ENCODE data around the gene TUBGCP3.

Gene TUBGCP3

DNA sequence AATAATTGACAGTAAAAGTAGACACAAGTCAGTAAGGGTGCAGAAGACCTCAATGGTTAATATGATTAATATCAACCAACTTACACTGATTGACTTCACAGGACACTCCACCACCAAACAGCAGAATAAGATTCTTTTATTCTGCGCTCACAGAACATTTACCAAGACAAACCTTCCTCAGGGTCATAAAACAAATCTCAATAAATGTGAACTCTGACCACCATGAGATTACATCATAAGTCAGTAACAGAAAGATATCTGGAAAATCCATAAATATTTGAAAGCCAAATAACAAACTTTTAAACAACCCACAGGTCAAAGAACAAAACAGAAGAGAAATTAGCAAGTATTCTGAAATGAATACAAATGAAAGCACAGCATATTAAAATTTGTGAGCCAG is 112.1 kb downstream of the TUBGCP3 start:
- DNase-seq: no peak

GRCh38 chr13:112474869-112475268 is 113.1 kb downstream of the TUBGCP3 start:
- no peak for DNase-seq

DNA sequence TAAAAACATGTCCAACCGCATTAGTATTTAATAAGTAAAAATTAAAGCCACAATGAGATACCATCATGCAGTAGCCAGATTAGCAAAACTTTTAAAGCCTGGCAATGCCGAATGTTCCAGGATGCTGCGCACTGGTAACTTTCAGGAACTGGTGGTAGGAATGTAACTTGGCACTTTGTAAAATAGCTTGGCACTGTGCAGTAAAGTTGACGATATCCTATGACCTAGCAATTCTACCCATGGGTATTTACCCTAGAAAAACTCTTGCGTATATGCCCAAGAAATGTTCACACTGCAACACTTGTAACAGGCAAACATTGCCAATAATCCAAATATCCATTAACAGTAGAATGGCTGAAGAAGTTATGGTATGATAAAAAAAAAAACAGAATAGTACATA is 114.1 kb downstream of the TUBGCP3 start:
- no peak for DNase-seq

DNA sequence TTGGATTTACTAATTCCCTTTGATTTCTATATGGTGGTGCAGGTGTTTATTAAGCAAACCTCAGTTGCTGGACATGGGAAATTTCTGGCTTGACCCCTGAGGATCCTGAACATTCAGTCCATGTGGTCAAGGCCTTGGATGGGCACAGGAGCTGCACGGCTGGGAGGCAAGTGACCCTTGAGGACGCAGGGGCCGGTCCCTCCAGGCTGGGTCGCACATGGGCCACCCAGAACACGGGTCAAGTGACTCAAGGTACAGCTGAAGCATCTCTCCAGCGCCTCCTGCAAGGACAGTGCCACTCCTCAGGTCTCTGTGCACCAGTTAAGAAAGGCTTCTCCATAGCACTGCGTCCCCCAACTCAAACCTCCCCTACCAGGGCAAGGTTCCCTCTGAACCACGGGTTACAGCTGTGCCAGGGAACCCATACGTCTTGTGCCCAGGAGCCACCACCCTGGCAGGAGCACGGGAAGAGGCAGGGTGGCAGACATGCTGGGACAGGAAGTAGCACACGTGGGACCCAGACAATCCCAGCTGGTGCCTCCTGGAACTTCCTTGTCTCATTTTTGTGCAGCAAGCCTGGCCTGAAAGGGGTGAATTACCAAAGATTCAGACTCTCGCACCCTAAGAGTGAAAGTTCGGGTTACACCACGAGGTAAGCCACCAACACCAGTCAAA is 118.7 kb downstream of the TUBGCP3 start:
- no peak for DNase-seq

DNA sequence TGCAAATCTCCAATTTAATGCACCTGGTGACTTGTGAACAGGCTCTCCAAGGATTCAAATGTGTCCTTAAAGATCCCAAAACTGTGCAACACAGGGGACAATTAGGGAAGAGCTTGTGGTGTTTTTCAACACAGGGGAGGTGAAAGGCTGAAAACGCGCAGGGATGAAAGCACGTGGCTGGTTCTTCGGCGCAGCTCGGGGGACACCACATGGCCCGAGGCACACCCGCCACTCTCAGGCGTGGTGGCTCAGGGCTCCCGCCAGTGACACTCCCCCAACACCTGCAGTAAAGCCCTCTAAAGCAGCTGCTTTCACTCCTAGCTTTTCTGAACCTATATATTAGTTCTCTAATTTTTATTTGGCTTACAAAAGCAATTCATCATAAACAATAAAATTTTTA is 119.9 kb downstream of the TUBGCP3 start:
- DNase-seq: no peak

DNA sequence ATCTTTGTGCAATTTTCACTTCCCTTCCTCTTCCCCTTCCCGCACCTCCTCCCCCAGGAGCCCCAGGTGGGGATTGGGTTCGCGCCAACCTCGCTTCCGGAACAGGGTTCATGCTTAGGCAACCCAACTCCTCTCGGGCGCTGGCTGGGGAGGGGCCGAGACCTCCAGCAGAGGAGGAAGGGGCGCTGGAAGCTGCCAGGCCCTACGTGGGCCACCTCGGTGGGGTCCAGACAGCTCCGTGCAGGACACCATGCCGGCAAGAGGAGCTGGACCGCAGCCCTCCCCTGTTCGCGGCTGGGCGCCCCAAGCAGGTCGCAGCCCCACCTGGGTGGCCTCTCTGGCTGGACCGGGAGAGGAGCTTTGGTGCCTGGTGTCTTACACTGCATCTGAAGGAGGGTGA is 120.7 kb downstream of the TUBGCP3 start:
- no peak for DNase-seq

GRCh38 chr13:112466132-112467058 is 121.6 kb downstream of the TUBGCP3 start:
- DNase-seq: no peak

GRCh38 chr13:112465251-112466131 is 122.5 kb downstream of the TUBGCP3 start:
- DNase-seq: no peak

DNA sequence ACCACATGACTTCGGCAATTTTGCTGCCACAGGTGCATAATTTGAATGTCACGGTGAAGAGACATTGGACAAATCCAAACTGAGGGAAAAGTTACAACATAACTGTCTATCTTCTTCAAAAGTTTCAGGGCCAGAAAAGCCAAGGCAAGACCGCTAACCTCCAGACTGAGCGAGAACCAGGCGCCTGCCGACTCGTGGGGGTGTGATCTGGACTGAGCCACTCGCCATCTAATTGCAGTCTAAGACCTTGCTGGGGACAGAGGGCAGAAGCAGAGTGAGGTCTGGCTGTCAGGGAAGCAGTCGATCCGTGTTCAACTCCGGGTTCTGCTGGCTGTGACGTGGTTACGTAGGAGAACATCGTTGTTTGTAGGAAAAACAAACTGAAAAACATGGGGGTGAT is 123.2 kb downstream of the TUBGCP3 start:
- DNase-seq: no peak

DNA sequence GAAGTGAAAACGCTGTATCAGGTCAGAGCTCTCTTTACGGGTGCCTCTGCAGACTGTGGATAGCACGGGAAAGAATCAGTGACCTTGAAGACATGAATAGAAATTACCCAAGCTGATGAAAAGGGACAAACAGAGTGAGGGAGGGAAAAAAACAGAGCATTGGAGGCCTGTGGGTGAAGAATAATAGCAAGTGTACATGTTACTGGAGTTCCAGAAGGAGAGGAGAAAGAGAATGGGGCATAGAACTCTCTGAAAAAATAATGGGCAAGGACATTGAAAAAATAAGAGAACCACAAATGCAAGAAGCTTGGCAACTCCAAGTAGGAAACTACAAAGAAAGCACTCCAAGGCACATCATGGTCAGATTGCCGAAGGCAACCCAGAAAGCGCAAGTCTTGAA is 125.5 kb downstream of the TUBGCP3 start:
- DNase-seq: no peak

- no peak for DNase-seq
Measured at GRCh38 chr13:112457485-112457884, 130.5 kb downstream of the TUBGCP3 start.

- no peak for DNase-seq
Measured at GRCh38 chr13:112457081-112457480, 130.9 kb downstream of the TUBGCP3 start.

- no peak for DNase-seq
Measured at GRCh38 chr13:112456138-112457056, 131.6 kb downstream of the TUBGCP3 start.

DNA sequence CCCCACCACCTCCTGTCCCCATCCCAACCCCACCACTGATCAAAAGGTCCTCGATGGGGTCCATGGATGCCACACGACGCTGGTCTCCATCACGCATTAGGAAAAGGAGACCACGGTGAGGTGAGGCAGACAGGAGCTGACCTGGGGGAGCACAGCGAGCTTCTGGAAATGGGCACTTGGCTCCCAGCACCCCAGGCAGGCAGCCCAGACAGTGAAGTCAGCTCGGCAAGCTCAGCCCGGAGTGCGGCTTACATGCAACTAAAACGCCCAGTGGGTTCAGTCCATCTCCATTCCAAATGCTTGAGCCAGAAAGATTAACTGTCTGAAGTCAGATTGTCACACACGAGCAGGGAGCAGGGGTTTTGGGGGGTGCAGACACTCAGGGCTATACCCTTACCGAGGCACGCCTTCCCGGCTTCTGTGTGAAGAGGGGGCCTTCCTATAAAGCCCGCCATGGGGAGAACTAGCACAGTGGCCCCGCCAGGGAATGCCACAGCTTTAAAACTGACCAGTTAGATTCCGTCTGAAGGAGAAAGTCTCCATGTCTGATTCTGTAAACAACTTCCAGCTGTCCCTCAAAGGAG is 132.4 kb downstream of the TUBGCP3 start:
- no peak for DNase-seq

DNA sequence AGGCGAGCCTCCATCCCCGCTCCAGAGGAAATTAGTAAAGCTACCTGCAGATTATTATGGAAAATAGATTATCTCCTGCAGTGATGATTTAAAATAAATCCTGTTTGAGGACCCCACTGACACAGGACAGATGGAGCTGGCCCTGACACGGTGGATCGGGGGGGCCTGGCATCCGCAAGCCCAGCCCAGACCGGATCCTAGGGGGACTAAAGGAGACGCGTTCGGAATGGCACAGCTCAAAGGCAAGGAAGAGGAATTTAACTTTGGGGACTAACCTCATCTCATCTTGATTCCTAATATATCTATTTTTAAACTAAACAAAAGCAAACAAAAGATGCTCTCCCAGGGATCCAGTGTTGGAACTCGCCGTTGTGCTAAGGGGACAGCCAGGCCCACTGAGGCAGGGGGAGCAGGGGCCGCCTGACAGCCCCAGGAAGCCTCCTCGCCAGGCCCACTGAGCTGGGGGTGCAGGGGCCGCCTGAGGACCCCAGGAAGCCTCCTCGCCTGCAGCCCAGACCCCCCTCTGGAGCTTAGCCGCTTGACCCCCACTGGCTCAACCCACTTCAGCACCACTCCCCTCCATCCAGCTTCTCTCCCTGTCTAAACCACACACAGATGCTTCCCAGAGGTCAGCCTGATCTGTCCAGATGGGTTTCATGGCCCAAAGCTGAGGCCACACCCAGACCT is 133.2 kb downstream of the TUBGCP3 start:
- no peak for DNase-seq

DNA sequence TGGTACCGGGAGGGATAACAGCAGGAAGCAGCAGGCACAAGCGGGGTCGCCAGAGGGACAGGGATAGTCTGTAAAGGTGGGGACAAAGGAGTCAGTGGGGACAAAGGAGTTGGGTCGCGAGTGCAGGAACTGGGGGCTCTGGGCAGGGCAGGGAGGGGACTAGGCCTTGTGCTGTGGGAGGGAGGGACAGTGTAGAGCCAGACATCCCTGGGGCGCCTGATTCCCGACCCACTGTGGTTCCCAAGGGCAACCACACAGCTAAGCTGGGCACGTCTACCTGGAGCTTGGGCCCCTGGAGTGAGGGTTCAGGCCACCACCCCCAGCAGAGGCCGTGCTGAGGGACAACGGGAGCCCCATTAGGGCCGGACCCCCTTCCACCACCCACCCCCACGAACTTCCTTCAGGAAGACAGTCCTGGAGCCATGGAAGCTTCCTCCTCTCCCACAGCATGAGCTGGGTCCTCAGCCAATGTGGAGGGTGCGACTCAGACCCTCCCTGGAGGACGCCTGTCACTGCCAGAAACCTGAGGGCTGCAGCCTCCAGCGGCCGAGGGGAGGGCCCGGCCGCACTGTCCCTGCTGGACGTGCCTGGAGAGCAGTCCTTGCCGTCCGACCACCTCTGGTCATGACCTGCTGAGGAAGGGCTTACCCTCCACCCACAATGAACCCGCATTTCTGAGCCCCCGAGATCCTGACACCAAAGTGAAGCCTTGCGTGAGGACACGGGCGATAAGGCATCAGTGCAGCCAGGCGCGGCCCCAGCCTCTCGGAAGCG is 133.9 kb downstream of the TUBGCP3 start:
- DNase-seq: no peak

DNA sequence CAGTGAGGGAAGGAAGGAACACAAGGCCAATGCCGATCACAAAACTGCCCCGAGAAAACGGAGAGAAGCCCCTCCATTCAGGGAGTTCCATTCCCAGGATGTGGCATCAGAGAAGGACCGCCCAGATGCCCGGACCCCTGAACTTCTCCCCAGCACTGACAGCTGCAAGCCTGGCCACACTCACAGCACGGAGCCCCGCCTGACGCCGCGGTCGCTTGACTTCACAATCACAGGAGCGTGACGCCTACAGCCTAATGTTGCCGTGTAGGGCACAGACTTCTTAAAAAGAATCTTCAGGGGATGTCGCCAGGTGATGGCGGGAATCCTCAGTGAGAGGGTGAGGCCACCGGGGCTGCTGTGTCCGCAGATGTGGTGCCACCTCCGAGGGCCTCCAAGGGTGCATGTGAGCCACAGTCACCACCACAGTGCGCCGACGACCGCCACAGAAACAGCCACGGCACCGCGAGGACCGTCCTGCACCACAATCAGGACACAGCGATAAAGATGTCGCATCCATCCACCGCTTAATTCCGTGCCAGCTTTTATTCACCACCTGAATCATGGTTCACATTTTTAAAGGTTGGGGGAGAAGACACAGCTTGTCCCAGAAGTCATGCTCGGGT is 134.6 kb downstream of the TUBGCP3 start:
- DNase-seq: no peak

GRCh38 chr13:112452380-112453206 is 135.4 kb downstream of the TUBGCP3 start:
- DNase-seq: no peak
